GM19328 (cell line): ENCODE results near the gene CKS2.
"Not testable (repeated sequence)": the region's sequence is repeated elsewhere in the genome, so short reads cannot be mapped to it uniquely, and the experiment has no call there.

Experiments used
- ATAC-seq: cut with Tn5 transposase; IDR thresholded peaks from one replicate; pipeline ENCODE4 v1.9.1; 2021; ENCODE audit warnings: mild to moderate bottlenecking, moderate library complexity; ENCODE audit not compliant: unreplicated experiment

CKS2 gene

DNA sequence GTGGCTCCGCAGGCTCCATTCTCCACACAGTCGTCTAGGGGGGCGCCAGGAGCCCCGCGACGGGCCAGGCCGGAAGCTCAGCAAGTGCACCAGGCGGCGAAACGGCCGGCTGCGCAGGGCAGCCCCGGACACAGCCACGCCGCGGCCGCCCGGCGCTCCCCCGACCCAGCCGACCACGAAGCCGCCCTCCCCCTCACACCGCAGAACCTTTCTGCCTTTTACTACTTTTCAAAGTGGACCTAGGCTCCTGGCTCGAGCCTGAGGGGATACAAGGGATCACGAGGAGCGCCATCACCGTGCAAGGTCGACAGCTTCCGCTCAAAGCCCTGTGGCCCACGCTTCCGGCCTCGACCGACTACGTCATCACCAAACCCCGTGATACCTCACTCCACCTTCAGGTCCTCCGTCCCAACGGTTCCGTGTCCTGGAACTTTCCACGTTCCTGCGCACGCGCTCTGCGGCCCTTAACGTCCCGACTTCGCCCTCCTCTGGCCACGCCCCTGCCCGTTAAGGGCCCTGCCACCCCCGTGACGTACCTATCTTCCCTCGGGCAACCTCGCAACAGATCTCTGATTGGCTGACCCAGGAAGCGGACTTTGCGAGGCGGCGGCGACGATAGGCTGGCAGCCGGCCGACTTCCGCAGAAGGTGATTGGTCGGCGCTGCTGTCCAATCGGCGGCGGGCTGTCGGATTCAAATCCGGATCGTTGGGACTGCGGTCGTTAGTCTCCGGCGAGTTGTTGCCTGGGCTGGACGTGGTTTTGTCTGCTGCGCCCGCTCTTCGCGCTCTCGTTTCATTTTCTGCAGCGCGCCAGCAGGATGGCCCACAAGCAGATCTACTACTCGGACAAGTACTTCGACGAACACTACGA lies at the start of gene CKS2:
Gene CKS2 (plus strand): TSS at position 721 of the 871 bp plus-strand sequence. CDS start 98 bp downstream, at position 819.
- ATAC-seq = peak; percentile 89

DNA sequence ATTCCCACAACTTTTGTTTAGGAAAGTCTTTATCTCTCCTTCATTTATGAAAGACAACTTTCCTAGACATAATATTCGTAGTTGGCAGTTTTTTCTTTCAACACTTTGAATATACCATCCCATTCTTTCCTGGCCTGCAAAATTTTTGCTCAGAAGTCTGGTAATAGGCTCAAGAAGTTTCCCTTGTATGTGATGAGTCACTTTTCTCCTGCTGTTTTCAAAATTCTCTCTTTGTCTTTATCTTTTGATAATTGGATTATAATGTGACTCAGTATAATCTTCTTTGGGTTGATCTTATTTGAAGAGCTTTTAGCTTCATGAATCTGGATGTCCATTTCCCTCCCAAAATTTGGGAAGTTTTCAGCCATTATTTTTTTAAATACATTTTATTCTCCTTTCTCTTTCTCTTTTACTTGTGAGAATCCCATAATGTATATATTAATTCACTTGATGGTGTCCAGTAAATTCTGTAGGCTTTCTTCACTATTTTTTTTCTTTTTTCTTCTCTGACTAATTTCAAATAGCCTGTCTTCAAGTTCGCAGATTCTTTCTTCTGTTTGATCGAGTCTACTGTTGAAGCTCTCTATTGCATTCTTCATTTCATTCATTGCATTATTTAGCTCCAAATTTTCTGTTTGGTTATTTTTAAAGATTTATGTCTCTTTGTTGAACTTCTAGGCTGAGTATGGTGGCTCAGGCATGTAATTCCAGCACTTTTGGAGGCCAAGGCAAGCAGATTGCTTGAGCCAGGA lies 37.3 kb upstream of the CKS2 start:
- no peak for ATAC-seq

DNA sequence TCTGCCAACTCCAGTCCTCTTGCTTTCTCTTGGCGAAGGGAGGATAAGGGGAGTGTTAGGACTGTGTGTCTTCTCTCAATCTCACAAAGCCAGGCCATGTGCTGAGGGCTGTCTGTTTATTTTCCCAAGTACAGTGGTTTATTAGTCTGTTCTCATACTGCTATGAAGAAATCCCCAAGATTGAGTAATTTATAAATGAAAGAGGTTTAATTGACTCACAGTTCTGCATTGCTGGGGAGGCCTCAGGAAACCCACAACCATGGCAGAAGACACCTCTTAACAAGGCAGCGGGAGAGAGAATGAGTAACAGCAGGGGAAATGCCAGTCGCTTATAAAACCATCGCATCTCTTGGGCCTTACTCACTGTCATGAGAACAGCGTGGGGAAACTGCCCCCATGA lies 36.2 kb upstream of the CKS2 start:
- ATAC-seq = no peak

DNA sequence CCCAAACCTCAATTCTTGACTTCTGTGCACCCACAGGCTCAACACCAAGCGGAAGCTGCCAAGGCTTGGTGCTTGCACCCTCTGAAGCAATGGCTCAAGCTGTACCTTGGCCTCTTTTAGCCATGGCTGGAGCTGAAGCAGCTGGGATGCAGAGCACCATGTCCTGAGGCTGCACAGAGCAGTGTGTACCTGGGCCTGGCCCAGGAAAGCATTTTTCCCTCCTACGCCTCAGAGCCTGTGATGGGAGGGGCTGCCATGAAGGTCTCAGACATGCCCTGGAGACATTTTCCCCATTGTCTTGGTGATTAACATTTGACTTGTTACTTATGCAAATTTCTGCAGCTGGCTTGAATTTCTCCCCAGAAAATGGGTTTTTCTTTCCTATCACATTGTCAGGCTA lies 35.0 kb upstream of the CKS2 start:
- ATAC-seq = not testable (repeated sequence)

DNA sequence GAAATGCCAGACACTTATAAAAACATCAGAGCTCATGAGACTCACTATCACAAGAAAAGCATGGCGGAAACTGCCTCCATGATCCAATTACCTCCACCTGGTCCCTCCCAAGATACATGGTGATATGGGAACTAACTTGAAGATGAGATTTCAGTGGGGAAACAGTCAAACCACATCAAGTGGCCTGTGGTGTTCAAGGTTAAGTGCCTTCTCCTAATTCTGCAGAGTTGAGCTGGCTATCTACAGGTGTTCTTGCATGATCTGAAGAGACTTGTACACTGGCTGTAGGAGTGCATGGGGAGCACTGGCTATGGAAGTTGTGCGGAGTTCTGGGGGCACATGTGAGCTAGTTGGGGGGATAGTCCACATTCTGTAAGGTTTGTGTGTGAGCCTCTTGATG lies 34.0 kb upstream of the CKS2 start:
- no peak for ATAC-seq

DNA sequence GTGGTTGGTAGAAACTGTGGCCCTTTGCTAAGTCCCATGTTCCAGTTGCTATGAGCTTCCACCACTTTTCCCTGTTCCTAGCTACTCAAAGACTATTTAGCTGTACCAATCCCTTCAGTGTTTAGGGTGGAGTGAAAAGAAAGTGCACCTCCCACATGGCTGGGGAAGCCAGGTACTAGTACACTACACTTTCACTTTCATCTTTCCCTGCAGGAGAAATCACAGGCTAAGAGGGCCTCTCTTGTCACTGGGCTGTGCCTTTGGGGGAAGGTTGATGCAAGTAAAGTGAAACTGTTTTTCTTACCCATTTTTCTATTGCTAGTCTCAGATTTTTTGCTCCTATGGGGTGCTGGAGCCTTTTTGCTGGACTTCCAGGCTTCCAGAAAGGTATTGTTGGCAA lies 33.5 kb upstream of the CKS2 start:
- no peak for ATAC-seq

DNA sequence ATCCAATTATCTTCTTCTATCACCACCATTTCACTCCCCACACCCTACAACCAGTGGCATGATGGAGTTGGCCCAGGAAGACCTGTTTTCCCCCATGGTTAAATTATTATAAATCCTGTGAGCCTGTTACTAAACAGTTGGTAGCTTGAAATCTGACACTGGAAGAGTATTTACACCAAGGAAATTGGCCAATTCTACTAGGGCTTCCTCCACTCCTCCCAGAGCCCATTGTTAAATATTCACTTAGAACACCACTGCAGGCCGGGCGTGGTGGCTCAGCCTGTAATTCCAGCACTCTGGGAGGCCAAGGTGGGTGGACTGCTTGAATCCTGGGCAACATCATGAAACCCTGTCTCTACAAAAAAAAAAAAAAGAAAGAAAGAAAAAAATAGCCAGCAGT lies 32.4 kb upstream of the CKS2 start:
- ATAC-seq = no peak

DNA sequence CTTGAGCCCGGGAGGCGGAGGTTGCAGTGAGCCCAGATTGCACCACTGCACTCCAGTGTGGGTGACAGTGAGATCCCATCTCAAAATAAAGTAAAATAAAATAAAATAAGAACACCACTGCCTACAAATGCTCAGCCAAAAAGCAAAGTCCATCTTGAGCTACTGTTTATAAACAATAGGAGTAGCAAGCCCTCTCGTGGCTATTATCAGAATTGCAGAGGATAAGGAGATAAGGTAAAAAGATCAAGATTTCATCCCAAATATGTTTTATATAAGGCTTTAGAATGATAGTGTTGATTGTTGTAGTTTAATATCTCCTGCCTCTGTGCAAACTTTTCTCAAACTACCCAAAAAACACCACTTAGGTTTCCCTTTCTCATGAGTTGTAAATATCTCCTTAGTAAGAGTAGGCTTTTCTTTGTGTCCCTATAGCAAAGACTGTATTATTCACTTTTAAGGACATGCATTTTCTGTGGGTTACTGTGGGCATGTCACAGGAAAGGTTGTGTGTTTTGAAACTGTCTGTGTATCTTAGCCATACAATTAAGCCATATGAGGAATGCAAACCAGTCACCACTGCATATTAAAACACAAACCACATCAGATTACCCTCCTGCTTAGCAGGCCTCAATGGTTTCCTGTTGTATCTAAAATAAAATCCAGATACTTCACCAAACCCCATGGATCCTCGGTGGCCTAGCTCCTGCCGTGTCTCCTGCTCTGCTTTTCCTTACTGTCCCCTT lies 31.8 kb upstream of the CKS2 start:
- no peak for ATAC-seq

DNA sequence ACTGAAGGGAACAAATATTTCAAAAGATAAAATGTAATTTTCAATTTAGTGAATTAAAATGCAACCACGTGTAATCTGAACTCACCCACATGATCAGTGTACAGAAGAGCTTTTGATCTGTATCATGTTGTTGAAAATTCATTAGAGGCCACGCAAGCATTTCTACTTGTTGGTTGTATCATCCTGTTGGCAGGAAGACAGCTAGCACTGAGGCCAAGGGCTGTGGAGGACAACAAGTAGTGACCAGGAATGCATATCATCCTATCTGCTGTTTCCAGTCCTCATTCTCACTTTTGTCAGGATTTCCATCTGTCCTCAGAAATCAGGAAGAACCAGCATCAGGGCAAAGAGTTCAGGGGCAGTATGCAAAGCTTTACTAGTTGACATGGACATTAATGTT lies 29.9 kb upstream of the CKS2 start:
- no peak for ATAC-seq

DNA sequence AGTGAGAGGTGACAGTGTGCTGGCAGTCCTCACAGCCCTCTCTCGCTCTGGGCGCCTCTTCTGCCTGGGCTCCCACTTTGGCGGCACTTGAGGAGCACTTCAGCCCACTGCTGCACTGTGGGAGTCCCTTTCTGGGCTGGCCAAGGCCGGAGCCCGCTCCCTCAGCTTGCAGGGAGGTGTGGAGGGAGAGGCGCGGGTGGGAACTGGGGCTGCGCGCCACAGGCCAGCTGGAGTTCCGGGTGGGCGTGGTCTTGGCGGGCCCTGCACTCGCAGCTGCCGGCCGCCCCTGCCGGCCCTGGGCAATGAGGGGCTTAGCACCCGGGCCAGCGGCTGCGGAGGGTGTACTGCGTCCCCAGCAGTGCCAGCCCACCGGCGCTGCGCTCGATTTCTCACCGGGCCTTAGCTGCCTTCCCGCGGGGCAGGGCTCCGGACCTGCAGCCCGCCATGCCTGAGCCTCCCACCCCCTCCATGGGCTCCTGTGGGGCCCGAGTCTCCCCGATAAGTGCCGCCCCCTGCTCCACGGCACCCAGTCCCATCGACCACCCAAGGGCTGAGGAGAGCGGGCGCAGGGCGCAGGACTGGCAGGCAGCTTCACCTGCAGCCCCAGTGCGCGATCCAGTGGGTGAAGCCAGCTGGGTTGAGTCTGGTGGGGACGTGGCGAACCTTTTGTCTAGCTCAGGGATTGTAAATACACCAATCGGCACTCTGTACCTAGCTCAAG lies 28.6 kb upstream of the CKS2 start:
- not testable (repeated sequence) for ATAC-seq

DNA sequence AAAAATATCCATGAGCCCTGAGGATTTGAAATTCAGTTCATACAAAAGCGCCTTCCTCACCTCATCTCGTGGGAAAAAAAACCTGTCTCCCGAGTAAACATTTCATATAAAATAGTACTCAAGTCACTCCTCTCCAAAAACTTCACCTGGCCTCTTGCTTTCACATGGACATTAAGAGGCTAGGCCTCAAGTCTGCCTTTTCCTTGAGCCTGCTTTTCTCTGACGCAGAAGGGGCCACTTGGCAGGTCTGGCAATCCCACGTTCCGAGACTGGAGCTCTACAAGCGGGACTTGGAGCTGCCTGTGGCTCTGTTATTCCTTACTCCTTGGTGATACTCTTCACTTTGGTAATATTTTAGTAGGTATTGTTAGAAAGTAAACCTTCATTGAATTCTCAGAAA lies 26.9 kb upstream of the CKS2 start:
- ATAC-seq = no peak

DNA sequence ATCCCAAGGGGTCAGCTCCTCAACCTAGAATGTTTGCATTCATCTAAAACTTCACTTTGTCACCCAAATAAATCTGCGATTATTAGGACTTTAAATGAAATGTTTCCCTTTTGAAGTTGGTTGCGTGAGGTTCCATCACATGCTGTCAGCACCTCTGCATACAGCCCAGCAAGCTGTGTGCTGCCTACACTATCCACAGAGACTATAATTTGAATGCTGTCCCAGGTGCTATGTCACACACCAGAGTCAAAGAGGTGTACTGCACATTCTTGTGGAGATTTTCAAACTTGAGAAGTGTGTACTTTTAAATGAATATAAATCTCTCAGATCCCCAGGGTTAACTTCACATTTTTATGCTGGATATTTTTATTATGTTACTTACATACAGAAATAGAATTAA lies 19.3 kb upstream of the CKS2 start:
- no peak for ATAC-seq

DNA sequence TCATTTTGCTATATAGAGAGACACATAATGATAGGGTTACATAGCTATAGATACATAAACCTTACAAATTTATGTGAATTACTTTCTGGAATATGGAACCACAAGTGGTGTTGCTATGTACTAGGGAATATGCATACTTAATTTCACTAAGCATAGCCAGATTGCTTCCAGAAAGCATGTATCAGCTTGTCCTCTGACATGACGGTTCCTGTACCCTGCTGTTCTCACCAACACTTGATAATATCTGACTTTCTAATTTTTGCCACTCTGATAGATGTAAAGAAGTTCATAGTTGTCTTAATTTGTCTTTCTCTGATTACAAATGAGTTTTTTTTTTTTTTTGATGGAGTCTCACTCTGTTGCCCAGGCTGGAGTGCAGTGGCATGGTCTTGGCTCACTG lies 18.0 kb upstream of the CKS2 start:
- no peak for ATAC-seq

DNA sequence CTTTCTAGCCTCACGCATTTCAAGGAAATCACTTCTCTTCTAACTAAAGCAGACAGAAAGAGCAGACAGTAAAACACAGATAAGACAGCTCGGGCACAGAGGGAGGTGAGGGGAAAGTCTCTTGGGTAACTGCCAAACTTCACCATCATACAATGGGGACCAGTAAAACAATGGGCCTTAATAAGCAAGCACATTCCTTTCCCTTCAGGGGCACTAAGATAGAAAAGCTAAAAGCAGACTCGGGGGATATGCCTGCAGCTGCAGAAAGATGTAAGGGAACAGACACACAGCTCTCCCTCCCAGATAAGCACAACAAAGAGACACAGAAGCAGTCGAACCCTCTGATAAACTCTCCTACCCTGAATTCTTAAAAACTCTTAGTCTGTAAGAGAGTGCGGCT lies 15.6 kb upstream of the CKS2 start:
- no peak for ATAC-seq

DNA sequence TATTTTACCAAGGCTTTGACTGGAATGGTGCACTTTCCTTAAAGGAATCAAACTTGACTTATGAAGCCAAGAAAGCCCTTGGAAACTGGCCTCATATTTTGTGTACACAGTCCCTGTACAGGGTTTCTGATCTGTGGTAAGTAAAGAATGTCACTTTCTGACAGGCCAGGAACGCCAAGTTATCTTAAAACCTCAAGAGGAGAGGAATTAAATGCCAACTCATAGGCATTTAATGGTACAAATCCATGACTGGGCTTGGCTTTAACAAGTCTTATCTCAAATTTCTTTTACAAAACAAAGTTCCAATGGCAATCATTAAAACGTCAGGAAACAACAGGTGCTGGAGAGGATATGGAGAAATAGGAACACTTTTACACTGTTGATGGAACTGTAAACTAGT lies 9.0 kb upstream of the CKS2 start:
- not testable (repeated sequence) for ATAC-seq

DNA sequence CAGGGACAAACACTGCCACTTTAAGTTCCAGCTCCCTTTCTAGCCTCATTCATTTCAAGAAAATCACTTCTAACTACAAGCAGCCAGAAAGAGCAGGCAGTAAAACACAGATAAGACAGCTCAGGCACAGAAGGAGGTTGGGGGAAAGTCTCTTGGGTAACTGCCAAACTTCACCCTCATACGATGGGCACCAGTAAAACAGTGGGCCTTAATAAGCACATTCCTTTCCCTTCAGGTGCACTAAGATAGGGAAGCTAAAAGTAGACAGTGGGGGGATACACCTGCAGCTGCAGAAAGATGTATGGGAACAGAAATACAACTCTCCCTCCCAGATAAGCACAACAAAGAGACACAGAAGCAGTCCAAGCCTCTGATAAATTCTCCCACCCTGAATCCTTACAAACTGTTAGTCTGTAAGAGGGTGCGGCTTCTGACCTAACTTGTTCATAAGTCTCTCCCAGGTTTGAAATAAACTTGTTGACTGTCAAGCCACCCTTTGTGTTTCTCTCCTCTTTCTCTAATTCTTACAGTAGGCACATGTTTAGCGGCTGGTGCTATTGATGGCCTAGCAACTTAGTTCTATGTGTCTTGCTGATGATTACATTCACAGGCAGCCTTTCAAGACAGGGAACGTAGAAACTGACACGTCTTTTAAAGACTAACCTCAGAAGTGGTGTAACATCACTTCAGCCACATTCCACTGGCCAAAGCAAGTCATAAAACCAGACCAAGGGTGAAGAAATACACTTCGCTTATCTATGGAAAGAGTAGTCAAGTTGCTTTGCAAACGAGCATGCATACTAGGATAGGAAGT lies 6.8 kb upstream of the CKS2 start:
- ATAC-seq = no peak

DNA sequence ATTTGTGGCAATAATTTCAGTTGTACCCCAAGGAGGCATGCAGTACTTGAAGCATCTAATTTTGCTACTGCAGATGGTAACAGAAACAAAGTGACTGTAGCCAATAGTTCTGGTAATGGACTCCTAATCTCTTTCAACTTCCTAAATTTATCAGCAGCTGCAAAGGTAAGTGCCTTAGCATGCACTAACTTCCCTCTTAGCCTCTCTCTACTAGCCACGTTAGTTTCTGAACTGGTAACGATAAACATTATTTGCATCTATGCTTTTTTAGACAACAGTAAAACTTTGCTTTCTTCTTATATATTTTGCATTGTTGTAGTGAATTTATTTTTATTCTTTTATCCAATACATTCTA lies 6.2 kb upstream of the CKS2 start:
- no peak for ATAC-seq

DNA sequence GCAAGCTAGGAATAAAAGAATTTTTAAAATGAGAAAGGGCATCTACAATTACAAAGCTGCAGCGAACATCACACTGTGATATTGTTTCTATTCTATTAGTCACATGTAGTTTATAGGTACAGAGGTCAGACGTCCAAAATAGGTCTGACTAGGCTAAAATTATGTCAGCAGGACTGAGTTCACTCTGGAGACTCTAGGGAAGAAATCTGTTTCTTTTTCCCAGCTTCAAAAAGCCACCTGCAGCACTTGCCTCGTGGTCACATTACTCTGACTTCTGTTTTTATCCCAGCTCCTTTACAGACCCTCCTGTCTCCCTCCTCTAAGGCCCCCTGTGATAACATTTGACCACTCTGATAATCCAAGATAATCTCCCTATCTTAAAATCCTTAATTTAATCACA lies 5.1 kb upstream of the CKS2 start:
- ATAC-seq = no peak

DNA sequence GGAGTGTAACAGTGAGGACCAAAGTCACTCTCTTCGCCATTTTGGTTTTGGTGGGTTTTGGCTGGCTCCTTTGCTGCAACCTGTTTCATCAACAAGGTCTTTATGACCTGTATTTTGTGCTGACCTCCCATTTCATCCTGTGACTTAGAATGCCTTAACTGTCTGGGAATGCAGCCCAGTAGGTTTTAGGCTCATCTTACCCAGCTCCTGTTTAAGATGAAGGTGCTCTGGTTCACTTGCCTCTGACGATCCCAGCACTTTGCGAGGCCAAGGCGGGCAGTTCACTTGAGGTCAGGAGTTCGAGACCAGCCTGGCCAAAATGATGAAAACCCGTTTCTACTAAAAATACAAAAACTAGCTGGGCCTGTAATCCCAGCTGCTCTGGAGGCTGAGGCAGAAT lies 1.8 kb upstream of the CKS2 start:
- ATAC-seq = no peak
